COLO829 (cell line): ENCODE data around the gene ALOXE3.
"Not testable (repeated sequence)": the region's sequence is repeated elsewhere in the genome, so short reads cannot be mapped to it uniquely, and the experiment has no call there.

Experiments used
- DNase-seq: peaks from one replicate; pipeline ENCODE4 v3.0.0; 2012; ENCODE audit warnings: low spot score

The ALOXE3 gene

DNA sequence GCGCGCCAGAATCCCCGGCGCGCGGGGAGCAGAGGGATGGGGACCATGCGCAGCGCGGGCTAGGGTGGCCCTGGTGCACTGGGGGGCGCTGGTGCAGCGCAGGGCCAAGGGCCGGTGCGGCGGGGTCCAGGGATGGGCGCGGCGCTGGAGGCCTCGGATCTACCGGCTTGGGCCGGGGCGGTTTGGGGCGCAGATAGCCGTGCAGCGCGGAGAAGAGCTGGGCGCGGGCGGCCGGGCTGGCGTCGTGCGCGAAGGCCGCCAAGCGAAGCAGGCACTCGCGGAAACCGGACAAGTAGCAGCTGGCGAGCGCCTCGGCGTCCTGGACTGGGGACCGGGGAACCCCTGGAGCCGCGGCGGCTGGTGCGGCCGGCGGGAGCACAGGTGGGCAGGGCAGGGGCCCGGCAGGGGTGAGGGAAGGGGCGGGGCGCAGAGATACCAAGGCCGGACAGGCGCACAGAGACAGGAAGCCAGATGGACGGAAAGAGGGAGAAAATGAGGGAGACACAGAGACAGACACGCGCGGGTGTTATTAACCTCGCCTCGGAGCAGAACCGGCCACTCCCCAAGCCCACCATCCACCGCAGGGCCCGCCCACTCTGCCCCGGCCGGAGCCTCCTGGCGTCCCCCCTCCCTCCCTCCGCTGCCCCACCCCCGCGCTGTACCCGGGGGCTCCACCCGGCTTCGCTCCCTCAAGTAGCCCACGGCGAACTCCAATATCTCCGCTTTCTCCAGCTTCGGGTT lies 3.5 kb upstream of the ALOXE3 start:
- DNase-seq: no peak

DNA sequence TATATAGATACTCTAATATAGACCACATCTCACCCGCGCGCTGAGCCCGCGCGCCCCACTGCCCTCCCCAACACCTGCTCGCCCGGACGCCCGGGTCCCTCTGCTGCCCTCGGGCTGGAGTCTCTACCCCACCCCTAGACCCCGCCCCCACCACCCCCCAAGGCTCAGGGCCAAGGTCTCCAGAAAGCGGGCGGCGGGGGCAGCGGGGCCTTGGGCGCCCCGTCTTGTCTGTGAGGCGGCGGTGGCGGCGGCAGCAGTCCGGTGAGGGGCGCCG lies 3.0 kb upstream of the ALOXE3 start:
- no peak for DNase-seq

DNA sequence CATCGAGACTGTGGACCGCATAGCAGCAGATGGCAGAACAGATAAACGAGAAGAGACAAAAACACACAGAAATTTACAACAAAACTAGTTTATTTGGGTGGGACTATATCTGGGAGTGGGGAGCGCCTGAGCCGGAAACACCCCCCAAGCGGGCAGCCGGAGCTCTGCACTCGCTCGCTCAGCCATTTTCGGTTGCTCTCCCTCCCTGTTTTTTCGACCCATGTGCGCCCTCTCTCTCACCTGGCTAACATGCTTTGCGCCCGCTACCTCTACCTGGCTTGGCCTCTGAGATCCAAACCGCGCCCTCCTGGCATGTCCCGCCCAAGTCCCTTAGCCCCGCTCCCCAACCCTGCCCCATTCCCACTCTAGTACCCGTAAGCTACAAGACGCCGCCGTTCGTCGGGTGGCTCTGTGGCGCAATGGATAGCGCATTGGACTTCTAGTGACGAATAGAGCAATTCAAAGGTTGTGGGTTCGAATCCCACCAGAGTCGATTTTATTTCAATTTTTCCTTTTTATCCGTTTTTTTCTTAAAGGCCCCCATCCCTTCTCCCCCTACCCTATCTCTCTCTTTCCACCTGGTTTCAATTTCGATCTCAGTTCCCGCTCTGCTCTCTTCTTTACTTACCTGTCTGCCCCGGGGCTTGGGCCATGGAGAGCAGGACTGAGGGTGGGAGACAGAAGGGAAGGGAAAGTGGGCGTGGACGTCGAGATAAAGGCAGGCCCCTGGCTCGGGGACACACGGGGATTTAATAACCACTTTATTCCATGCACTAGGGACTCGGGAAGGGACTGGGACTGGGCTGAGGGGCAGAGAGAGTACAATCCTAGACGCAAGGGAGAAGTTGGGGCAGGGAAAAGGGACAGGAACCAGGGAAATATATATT lies 2.4 kb upstream of the ALOXE3 start:
- peak; percentile 86 for DNase-seq

DNA sequence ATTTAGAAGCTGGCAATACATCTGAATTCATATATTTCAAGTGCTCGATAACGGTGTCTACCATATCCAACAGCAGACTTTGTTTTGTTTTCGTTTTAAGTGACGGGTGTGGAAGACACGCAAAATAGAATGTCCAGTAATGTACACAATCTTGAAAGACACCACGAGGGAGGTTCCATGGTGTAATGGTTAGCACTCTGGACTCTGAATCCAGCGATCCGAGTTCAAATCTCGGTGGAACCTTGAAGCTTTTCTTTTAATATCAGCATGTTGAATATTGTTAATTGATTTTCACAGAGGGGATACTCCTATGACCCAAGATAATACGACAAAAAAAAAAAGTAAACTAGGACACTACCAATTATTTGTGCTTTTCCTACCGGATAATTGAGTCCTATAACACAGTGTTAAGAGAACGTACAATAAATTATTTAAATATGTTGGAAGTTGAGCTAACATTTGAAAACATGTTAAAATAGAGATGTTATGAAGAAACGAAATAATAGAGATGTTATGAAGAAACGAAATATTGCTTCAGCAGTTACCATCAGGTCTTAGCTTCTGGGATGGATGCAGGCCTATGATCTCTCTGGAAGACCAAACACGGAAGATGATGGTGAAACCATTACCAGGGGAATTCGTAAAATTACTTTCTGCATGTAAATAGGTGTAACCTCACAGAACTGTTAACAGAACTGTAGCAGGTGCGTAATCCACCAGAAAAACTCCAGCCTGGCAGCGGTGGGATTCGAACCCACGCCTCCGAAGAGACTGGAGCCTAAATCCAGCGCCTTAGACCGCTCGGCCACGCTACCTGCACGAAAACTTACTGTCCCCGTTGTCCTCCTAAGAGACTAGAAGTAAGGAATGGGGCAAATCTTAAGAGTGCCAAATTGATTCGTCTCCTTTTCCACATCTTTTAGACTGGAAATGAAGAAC lies 1.5 kb upstream of the ALOXE3 start:
- peak; percentile 90 for DNase-seq

DNA sequence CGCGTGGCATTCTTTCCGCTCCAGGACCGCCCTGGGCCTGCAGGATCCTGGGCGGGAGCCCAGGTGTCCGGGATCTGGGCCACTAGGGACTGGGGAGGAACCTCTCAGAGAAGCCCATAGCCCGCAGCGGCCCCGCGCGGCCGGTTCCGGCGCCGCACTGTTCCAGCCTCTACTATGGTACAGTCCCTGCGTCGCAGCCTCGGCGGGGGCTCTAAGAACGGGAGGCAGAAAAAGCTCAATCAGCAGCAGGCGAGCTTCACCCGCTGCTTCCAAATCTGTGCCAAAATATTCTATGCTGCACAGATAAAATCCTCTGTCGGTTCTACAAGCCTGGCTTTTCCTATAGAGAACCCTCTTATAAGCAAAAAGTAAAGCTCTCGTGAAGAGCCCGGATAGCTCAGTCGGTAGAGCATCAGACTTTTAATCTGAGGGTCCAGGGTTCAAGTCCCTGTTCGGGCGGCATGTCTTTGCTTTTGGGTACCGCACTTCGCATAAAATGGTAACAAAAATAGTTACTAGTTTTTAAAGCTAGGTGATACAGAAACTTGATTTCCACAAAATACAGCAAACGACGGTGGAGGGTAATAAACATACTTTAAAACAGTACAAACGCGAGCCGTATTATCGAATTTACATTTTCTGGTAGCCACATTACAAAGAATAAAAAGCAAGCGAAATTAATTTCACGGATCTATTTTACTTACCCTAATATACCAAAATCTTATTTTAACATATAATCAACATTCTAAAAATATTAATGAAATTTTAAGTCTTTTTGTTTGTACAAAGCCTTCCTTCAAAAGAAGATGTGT lies 661 bp upstream of the ALOXE3 start:
- DNase-seq: peak; percentile 68

DNA sequence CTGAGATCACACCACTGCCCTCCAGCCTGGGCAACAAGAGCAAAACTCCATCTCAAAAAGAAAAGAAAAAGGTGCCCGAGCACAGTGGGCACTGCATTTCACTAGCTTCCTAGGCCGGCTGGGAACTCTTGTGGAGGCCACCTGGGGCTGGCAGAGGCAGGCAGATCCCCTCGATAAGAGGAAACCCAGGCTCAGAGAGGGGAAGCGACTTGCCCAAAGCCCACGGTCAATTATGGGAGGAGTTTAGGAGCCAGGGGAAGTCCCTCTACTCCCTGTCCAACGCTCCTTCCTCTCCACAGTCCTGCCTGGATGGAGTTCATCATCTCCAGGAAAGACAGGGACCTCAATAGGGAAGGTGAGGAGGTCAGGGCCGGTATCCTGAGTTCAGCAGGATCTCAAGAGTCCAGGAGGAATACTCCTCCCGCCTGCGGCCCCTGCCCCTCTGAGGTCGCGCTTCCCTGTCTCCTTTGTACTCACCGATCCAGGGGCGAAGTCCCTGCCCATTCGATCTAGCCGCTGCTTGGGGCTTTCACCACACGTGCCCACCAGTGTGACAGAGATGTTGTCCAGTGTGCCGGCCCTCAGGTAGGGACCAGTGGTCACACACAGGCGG lies 841 bp downstream of the ALOXE3 start:
- DNase-seq: no peak

DNA sequence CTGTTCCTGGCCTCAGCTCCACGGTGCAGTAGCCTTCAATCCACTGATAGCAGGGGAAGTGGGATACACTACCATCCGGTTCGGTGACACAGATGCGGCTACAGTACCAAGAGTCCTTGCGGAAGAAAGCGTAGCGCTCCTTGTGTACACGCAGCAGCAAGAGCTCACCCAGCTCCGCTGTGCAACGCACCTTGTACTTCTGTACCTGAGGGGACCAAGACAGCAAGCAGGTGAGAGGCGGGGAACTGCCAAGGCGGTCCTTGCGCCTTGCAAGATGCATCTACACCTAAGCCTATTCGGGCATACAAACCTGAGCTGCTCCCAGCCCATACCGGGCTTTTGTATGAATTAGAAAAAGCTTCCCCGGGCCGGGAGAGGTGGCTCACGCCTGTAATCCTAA lies 1.5 kb downstream of the ALOXE3 start:
- no peak for DNase-seq

DNA sequence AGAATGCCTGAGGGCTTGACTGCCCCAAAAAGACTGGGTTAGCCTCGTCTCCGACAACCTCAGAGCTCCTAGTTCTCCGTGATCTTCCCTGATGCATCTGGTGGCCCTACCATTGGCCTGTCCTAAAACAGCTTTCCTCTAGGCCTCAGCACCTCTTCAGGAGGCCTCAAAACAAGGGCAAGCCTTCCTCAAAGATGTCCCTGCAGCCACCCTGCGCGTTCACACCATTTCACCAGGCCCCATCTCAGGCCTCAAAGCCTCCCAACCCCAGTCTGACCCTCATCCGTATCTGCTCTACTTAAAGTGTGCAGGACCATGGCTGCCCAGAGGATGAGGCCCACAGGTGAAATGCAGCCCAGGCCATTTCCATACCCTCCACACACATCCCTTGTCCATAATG lies 7.4 kb downstream of the ALOXE3 start:
- DNase-seq: no peak

DNA sequence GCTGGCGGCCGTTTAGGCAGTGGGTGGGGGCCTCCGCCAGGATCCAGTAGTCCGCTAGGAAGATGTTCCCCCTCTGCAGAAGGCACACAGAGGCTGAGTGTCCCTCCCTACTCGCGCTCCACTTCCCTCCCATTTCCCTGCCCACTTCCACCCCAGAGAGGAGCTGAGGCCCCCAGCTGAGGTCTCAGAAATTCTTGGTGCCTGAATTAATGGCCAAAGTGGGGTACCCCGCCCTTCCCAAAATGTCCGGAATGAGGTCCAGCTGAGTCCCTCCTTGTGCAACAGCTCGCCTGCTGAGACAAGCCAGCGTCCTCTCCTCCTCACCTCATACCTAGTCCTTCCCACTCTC lies 7.9 kb downstream of the ALOXE3 start:
- DNase-seq: no peak

DNA sequence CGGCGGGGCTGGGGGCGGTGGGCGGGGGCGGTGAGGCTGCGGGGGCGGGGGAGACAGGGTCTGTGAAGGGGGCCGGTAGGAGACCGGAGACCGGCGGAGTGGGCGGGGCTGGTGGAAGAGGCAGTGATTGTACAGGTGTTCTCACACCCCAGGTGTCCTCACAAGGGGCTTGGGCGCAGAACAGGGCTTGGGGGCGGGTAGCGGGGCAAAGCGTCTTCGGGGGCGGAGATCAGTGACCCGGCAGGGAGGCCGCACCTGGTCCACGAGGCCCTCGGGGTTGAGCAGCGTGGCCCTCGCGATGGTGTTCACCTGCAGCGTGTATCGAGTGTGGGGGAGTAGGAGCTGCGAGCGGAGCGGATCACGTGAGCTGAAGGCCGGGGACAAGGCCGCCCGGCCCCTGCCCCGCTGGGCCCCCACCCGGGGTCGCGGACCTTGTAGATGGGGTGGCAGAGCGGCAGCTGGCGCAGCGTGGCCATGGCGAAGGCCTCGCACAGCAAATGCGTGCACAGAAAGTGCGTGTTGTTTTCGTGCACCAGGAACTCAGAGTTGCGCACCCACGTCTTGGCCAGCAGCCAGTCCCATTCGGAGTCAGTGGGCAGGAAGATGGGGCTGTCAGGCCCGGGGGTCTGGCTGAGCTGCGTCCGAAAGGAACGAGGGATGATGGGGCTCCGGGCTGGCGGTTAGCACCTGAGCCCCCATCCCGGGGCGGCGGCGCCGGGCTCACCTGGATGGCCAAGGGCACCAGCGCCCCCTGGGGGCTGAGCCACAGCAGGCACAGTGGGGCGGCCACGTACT lies 8.5 kb downstream of the ALOXE3 start:
- no peak for DNase-seq

DNA sequence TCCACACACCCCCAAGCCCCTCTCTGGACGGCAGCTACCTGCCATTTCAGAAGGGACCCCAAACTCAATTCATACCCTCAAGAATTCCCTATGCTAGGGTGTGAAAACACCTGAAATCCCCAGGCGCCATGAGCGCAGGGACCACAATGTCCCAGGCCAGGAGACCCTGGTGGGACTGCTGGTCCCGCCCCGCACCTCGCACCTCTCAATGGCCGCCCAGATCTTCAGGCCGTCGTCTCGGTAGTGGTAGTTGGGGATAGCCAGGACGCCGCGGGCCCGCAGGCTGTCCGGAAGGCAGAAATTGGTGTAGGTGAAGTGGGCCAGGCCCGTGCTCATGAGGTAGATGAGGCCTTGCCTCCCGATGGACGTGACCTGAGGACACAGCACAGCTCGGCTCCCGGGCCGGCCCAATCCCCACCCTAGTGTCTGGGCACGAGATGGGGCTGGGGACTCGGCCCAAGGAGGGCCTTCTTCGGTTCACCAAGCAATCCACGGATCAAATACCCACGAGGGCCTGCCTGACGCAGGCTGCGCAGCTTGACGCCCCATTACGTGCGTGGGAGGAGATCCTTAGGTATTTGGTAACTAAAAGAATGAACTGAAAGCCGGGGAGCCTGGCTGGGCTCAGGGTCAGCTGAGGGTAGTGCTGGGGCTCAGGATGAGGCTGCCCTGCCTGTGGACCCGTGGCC lies 9.2 kb downstream of the ALOXE3 start:
- no peak for DNase-seq

DNA sequence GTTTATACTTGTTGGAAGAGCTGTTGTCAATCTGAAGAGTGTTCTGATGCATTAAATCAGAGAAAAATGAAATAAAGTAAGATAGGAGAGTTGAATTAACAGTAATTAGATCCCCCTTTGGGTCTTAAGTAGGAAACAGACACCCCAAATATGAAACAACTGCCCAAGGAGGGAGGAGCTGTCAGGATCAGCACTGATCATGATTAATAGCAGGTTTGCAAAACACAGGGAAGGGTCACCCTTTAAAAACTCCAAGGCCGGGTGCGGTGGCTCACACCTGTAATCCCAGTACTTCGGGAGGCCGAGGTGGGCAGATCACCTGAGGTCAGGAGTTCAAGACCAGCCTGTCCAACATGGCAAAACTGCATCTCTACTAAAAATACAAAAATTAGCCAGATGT lies 11.3 kb downstream of the ALOXE3 start:
- not testable (repeated sequence) for DNase-seq

DNA sequence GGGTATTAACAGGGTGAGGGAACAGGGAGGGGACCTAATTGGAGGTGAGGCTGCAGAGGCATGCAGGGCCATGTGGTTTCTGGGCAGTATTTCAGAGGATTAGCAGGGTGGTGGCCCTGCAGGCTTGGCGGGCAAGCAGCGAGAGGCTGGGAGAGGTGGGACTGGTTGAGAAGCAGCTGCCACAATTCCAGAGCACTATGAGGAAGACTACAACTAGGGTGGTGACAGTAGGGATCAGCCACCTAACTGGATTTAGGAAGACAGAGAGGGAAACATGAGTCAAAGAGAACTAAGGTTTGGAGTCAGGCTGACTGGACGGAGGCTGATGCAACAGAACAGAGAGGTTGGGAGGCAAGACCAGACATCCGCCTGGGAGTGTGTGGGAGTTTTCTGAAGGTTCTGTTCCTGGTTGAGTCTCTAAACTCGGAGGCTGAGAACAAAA lies 12.3 kb downstream of the ALOXE3 start:
- DNase-seq: no peak

DNA sequence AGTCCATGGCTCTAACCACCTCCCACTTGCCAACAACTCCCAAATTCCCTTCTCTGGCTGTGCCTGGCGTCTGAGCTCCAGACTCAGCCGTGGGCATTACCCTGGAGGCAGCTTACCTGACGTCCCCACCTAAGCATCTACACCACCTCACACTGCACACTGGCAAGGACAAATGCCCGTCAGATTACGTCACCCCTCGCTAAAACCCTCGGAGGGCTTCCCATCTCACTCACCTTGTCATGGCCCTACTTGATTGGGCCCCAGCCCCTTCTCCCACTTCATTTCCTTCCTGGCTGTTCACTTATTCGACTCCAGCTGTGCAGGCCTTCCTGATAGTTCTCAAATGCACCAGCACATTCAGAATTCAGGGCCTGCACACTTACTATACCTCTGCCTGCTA lies 13.4 kb downstream of the ALOXE3 start:
- DNase-seq: no peak

DNA sequence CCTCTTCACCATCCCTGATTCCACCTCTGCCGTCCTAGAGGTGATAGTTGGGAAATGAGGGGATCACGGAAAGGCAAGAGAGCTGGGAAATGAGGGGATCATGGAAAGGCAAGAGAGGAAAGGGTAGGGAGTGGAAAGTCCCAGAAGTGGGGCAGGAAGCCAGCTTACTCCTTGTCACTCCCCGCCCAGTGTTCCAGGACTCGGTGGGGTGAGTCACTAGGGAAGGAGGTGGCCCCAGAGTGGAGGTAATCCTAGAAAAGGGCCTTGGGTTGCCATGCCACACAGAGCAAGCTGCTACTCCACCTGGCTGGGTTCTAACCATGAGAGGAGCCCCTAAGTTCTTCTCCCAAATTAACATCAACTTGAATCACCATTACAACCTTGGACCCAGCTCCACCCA lies 14.8 kb downstream of the ALOXE3 start:
- no peak for DNase-seq

DNA sequence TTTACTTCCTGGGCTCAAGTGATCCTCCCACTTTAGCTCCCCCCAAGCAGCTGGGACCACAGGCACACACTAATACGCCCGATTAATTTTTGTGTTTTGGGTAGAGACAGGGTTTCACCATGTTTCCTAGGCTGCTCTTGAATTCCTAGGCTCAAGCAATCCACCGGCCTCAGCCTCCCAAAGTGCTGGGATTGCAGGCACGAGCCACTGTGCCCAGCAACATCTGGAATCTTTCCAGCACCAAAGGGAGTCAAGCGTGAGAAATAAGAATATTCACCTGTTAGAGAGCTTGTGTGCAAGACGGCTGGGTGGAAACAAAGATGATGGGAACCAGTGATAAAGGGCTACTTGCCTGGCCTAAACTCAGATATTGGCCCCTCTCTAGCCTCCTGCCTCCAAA lies 16.6 kb downstream of the ALOXE3 start:
- no peak for DNase-seq

DNA sequence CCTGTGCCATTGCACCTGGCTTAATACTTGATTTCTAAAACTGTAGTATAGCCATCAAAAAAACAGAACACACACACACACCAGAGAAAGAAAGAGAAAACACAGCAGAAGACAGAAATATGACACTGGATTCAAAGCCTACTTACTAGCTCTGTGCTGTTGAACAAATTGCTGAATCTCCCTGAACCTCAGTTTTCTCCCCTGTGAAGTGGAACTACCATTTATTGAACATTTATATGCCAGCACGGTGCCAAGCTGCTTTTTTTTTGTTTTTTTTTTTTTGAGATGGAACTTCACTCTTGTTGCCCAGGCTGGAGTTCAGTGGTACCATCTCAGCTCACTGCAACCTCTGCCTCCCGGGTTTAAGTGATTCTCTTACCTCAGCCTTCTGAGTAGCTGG lies 17.6 kb downstream of the ALOXE3 start:
- no peak for DNase-seq

DNA sequence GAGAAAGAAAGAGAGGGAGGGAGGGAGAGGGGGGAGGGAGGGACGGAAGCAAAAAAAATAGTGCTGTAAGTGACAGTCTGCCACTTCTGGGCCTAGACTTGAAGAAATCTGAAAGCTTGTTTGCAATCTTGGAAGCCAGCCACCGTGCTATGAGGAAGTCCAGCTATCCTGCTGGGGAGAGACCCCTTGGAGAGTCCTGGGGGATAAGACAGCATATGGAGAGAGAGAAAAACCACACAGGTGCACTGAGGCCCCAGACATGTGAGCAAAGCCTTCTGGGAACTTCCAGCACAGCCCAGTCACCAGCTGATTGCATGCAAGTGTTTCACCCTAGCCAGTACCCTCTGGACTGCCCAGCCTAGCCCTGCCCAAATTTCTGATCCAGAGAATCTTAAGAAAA lies 18.2 kb downstream of the ALOXE3 start:
- no peak for DNase-seq

DNA sequence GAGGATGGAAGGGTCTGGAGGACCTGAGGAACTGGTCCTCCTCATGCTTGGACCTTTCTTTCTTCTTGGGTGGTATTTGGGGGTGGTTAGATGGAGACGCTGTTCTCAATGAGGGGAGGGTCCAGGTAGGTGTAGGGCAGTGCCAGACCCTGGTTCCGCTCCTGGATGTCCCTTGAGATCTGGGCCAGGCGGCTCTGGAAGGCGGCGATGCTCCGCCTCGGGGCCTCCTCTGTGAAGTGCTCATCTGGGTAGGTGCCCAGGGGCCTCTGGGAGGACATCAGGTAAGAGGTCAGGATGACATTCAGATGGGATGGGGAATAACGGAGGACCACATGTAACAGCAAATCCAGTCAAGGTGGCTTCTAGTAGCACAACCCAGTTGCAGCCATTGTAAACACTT lies 21.8 kb downstream of the ALOXE3 start:
- DNase-seq: no peak

DNA sequence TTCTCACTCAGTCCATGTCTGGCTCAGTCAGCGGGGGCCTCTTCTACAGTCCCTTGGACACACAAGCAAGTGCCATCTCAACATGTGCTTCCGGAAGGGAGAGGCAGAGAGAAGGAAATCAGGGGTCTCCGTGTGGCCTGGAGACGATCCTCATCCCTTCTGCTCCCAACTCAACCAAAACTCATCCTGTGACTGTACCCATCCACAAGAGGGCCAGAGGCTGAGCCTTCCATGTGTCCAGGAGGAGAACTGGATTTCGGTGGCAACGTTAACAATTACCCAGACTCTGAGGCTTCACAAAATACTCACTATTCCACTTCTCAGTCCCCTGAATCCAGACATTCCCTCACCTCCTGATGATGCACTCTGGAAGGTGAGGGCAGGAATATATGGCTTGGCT lies 23.0 kb downstream of the ALOXE3 start:
- no peak for DNase-seq
